SKM-1 treated with dmso at 0.1 percent for 144 hours (cell line): Measurements from ENCODE around the gene FAM168A.
A peak's percentile ranks its signal among the peaks of the same experiment; 100 is the strongest.

ENCODE experiments used
- DNase-seq: peaks from one replicate; lab custom pipeline; 2025; ENCODE audit not compliant: unreplicated experiment; lab: John Stamatoyannopoulos, UW

The FAM168A gene

GRCh38 chr11:73521621-73522020, 76.3 kb downstream of the FAM168A start:
- no peak for DNase-seq

DNA sequence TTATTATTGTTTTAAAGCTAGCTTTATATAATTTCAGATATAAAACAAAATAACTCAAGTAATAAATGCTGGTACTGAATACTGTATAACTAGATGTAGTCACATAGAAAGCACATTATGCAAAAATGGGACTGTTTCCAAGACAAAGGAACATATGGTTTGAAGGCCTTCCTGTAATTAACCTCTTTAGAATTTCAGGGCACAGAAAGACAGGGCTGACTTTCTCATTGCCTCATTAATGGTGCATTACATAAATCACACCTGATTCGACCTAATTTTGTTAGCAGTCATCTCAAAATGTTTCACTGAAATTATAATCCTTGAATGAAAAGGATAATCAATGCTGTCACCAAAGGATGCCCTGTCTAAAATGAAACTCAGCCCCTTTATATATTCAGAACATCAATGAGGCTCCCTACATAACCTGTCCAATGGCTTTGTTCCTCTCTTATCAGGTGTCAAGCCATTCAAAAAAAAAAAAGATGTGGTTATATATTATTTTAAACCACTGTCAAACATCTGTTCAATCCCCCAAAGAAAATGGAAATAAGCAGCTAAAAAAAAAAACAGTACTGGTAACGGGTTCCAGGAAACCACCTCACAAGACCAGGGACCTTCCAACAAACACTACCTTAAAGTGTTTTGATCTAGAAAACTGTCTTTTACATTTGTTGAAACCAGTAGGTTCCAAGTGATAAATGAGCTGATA, 77.4 kb downstream of the FAM168A start:
- DNase-seq = no peak

DNA sequence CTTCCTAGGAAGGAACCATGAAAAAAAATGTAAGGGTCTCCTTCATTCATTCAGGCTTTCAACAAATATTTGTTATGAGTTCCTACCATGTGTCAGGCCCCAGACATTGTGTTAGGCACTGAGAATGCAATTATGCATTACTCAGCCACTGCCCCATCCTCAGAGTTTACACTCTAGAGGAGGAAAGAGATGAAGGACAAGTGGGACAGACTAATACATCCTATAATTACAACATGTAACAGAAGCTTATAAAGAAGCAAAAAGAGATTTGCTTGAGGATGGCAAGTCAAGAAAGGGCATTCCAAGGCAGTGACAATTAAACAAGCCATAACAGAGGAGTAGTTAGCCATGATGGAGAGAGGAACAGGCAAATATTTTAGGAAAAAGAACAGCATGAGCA, 78.6 kb downstream of the FAM168A start:
- no peak for DNase-seq

DNA sequence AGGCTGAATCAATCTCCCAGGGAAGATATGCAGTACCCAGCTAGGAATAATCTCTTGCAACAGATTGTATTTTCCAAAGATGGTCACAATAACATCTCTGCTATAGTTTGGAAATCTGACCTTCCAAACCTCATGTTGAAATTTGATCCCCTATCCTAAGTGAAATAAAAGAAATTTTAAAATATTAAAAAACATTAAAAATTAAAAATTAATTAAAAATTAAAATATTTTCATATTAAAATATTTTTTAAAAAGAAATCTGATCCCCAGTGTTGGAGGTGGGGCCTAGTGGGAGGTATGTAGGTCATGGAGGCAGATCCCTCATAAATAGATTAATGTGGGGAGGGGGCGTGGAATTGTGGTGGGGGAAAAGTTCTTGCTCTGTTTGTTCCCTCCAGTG, 79.7 kb downstream of the FAM168A start:
- no peak for DNase-seq

GRCh38 chr11:73516080-73516479, 81.8 kb downstream of the FAM168A start:
- DNase-seq = no peak

GRCh38 chr11:73513707-73514106, 84.2 kb downstream of the FAM168A start:
- DNase-seq = no peak

DNA sequence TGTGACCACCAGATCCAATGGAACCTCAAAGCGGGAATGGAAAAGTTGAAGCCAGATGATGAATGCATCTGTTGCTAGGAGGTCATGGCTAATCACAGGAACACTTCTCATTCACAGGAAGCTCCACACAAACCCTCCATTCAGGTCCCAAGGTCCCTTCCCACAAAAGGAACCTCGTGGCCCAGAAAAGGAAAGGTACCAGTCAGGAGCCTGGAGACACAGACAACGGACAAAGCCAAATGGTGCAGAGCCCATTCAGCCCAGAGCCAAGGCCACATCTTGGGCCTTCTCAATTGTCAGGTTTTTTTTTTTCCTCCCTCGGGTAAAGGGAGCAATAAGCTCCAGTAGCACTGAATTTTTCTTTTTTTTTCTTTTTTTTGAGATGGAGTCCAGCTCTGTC, 87.0 kb downstream of the FAM168A start:
- DNase-seq = no peak

DNA sequence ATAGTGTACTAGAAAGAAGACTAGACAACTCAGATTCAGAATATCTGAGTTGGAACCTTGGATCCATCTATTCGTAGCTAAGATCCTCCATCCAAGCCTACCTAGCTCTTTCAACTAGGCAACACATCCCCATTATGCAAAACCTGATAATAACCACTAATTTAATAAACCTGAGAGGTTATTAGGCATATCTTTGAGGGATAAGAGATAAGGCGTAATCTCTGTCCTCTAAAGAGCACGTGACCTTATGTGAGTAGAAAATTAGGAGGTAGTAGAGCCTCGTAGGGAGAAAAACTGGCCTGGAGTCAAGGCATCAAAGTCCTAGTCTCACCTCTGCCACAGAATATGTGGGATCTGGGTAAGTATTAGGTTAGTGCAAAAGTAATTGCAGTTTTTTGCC, 87.8 kb downstream of the FAM168A start:
- no peak for DNase-seq

GRCh38 chr11:73509188-73509587, 88.7 kb downstream of the FAM168A start:
- DNase-seq = no peak

GRCh38 chr11:73508243-73509176, 89.4 kb downstream of the FAM168A start:
- DNase-seq = no peak

- no peak for DNase-seq
These were observed 90.8 kb downstream of the FAM168A start for GRCh38 chr11:73507086-73507485.

- no peak for DNase-seq
These were observed 91.9 kb downstream of the FAM168A start for GRCh38 chr11:73506038-73506437.

DNA sequence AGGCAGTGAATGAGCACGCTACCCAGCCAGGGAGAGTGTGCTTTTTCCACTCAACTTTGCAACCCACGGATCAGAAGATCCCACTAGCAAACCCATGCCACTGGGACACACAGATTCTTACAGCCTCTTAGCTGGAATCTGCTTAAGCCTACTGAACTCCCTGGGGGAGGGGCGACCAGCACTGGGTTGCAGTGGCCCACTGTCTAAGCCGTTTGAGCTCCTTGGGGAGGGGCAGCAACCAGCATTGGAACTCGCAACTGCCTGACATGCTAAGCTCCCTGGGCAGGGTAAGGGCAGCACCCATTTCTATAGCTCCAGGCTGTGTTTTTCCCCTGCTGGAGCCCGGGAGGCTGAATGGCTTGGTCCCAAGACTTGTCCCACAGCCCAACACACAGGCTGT, 99.6 kb downstream of the FAM168A start:
- DNase-seq = no peak

DNA sequence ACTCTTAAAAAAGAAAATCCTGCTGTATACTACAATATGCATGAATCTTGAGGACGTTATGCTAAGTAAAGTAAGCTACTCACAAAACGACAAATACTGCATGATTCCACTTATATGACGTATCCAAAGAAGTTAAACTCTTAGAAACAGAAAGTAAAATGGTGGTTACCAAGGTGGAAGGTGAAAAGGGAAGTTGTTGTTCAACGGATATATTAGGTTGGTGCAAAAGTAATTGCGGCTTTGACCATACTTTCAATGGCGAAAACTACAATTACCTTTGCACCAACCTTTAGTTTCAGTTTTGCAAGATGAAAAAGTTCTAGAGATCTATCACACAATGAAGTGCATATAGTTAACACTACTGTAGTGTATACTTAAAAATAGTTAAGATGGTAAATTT, 101.8 kb downstream of the FAM168A start:
- DNase-seq = no peak

GRCh38 chr11:73495731-73496130, 102.2 kb downstream of the FAM168A start:
- DNase-seq = no peak

DNA sequence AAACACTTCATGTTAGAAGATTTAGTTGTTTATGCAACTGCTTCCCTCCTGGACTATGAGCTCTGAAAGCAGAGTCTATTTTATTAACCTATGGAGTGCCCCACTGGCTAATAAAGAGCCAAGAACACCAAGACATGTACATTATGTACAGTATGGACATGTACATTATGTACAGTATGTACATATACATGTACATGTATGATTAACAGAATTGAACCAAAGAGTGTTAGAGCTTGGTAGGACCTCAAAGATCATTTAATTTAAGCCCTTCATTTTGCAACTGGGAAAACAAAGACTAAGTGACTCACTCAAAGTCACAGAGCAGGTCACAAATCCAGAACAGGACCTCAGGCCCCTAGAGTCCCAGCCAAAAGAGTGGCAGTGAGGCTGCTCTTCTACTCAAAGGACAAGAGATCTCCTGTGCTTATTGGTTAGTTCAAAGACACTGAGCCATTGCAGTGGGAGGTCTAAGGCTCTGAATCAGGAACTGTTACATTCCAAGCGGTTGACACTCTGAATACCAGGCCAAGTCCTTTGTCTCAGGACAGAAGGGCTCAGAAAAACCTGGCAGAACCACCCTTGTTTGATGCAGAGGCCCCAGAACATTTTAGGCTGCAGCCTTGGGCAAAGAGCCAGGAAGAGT, 103.8 kb downstream of the FAM168A start:
- DNase-seq = no peak

DNA sequence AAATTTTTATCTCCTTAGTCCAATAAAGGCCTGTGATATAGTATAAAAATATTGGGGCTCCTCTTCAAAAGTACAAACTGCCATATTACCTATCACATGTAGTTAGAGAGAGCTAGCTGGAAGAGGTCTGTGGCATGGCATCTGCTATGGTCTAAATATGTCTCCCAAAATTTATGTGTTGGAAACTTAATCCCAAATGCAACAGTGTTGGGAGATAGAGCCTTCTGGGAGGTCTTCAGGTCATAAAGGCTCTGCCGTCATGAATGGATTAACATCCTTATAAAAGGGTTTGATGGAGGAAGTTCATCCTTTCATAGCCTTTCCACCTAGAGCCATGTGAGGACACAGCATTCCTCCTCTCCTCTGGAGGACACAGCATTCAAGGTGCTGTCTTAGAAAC, 116.3 kb downstream of the FAM168A start:
- DNase-seq = no peak

GRCh38 chr11:73480677-73481076, 117.2 kb downstream of the FAM168A start:
- peak; percentile 48 for DNase-seq

DNA sequence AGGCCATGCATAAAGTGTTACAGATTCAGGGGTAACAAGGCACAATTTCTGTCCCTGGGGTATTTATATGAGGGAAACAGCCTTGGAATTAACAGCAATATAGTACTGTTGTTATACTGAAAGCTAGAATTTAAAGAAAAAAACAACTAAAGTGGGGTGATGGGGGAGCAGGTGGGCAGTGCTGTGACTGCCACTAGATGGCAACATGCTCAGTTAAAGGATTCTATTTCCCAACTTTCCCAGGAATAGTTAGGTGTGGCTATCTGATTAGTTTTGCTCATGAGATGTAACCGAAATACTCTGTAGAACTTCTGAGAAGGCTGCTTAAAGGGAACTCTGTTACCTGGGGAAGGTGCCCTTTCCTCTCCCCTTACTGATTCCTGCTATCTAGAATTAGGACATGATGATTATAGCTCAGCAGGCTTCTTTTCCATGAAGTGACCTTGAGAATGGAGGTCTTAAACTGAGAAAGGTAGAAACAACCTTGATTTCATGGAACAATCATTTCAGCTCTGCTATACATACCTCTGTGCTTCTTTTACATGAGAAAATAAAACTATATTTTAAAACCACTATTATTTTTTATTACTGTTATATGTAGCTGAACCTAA, 119.1 kb downstream of the FAM168A start:
- DNase-seq = no peak

GRCh38 chr11:73477518-73477917, 120.4 kb downstream of the FAM168A start:
- DNase-seq = no peak

- DNase-seq = no peak
These were observed 122.3 kb downstream of the FAM168A start for GRCh38 chr11:73475549-73476095.
